ENCODE data around the gene LAMTOR5.
A peak's percentile ranks its signal among the peaks of the same experiment; 100 is the strongest.

- no peak for TF ChIP-seq SMC3 (IDR thresholded peaks at IDR 0.05; ENCODE audit: low read depth, low read length)
- TF ChIP-seq, protein P1, sequence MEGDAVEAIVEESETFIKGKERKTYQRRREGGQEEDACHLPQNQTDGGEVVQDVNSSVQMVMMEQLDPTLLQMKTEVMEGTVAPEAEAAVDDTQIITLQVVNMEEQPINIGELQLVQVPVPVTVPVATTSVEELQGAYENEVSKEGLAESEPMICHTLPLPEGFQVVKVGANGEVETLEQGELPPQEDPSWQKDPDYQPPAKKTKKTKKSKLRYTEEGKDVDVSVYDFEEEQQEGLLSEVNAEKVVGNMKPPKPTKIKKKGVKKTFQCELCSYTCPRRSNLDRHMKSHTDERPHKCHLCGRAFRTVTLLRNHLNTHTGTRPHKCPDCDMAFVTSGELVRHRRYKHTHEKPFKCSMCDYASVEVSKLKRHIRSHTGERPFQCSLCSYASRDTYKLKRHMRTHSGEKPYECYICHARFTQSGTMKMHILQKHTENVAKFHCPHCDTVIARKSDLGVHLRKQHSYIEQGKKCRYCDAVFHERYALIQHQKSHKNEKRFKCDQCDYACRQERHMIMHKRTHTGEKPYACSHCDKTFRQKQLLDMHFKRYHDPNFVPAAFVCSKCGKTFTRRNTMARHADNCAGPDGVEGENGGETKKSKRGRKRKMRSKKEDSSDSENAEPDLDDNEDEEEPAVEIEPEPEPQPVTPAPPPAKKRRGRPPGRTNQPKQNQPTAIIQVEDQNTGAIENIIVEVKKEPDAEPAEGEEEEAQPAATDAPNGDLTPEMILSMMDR (conservative IDR thresholded peaks at IDR 0.05; ENCODE audit: low read depth, low read length), result no peak
- TF ChIP-seq RAD21 (IDR thresholded peaks at IDR 0.05; ENCODE audit: low read length), result no peak
- no peak for TF ChIP-seq POLR2A (IDR thresholded peaks at IDR 0.05; ENCODE audit: low read depth, low read length)
- TF ChIP-seq, protein P2, sequence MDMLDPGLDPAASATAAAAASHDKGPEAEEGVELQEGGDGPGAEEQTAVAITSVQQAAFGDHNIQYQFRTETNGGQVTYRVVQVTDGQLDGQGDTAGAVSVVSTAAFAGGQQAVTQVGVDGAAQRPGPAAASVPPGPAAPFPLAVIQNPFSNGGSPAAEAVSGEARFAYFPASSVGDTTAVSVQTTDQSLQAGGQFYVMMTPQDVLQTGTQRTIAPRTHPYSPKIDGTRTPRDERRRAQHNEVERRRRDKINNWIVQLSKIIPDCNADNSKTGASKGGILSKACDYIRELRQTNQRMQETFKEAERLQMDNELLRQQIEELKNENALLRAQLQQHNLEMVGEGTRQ (IDR thresholded peaks at IDR 0.05; ENCODE audit: low read depth, low read length), result 0 out of 2 replicates have a peak, but pooled peaks have one; percentile 11
- no peak for TF ChIP-seq MXI1 (IDR thresholded peaks at IDR 0.05; ENCODE audit: borderline replicate concordance, low read depth, low read length)
- TF ChIP-seq CHD1 (IDR thresholded peaks at IDR 0.05; ENCODE audit: low read depth, low read length), result no peak
- TF ChIP-seq FOS (IDR thresholded peaks at IDR 0.05; ENCODE audit: low read depth, low read length), result no peak
- no peak for TF ChIP-seq MAFK (IDR thresholded peaks at IDR 0.05; ENCODE audit: low read depth, low read length)
- TF ChIP-seq BHLHE40 (IDR thresholded peaks at IDR 0.05; ENCODE audit: low read depth, low read length), result no peak
- TF ChIP-seq RCOR1 (IDR thresholded peaks at IDR 0.05; ENCODE audit: insufficient replicate concordance, low read length), result no peak
- TF ChIP-seq MAZ (IDR thresholded peaks at IDR 0.05; ENCODE audit: borderline replicate concordance, low read depth, low read length), result no peak
- TF ChIP-seq RFX5 (IDR thresholded peaks at IDR 0.05; ENCODE audit: low read depth, low read length), result no peak
These were observed 13.6 kb upstream of the LAMTOR5 start for GRCh38 chr1:110420874-110421793.
